Endothelial cell of umbilical vein (primary cell): Measurements from ENCODE around the gene FABP6.

ENCODE experiments used
- CTCF ChIP-seq, 2 donors: IDR thresholded peaks; 1 replicate in 1 of 2; 2 replicates in 1 of 2; pipeline ENCODE4 v1.5.1; 2011; ENCODE audit warnings: low read length in 2 of 2, mild to moderate bottlenecking in 2 of 2, moderate library complexity in 2 of 2, control low read depth in 1 of 2, inconsistent platforms in 1 of 2, low read depth in 1 of 2; ENCODE audit not compliant: insufficient read depth in 1 of 2; ENCODE audit errors: extremely low read depth in 1 of 2
- EZH2 ChIP-seq: IDR thresholded peaks from 2 replicates; pipeline ENCODE4 v1.6.1; 2012; ENCODE audit warnings: borderline replicate concordance, low read depth, mild to moderate bottlenecking, moderate library complexity, low read length, inconsistent platforms; ENCODE audit not compliant: severe bottlenecking
- FOS ChIP-seq: IDR thresholded peaks from 2 replicates; pipeline ENCODE4 v1.6.1; 2011; ENCODE audit warnings: mild to moderate bottlenecking, low read length, moderate library complexity, borderline replicate concordance; ENCODE audit not compliant: insufficient read depth
- POLR2A ChIP-seq: IDR thresholded peaks from 2 replicates; pipeline ENCODE4 v1.6.1; 2012; ENCODE audit warnings: low read depth, mild to moderate bottlenecking, control low read depth, low read length
- POLR2AphosphoS5 ChIP-seq: IDR thresholded peaks from 2 replicates; pipeline ENCODE4 v1.6.1; 2012; ENCODE audit warnings: low read depth, mild to moderate bottlenecking, control low read depth, low read length, moderate library complexity; ENCODE audit not compliant: insufficient read depth

- TF ChIP-seq CTCF (IDR thresholded peaks at IDR 0.05; ENCODE audit: extremely low read depth in 1 of 2, insufficient read depth in 1 of 2, low read depth in 1 of 2, low read length in 2 of 2) (no peak), POLR2A (no peak), POLR2AphosphoS5 (no peak), EZH2 (no peak), FOS (no peak)
These were observed 57.6 kb downstream of the FABP6 start for GRCh38 chr5:160286947-160287346.
